ENCODE data around the gene SCFD2.

Gene SCFD2

DNA sequence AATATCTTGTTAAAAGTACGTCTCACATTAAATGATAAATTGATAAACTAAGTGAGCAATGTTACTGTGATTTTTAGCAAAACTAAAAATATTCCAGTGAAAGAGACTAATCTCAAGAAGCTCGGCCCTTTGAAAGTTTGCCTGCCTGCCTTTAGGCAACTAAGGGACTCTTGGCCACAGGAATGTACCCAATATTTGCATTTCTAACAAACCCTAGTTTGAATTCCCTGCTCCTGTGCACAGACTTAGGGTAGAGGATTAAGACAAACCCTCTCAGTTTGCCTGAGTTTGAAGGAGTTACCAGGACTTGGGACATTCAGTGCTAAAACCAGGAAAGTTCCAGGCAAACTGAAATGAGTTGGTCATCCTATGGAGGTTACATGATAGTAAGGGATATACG is 157.1 kb downstream of the SCFD2 start:
- ChIA-PET POLR2A (ENCODE audit: low non-redundant PET) (no interaction called here), CTCF (no interaction called here)
- no peak for DNase-seq (ENCODE audit: low spot score)
- H3K27ac ChIP-seq: no peak overlapping the region
- TF ChIP-seq, protein P1, sequence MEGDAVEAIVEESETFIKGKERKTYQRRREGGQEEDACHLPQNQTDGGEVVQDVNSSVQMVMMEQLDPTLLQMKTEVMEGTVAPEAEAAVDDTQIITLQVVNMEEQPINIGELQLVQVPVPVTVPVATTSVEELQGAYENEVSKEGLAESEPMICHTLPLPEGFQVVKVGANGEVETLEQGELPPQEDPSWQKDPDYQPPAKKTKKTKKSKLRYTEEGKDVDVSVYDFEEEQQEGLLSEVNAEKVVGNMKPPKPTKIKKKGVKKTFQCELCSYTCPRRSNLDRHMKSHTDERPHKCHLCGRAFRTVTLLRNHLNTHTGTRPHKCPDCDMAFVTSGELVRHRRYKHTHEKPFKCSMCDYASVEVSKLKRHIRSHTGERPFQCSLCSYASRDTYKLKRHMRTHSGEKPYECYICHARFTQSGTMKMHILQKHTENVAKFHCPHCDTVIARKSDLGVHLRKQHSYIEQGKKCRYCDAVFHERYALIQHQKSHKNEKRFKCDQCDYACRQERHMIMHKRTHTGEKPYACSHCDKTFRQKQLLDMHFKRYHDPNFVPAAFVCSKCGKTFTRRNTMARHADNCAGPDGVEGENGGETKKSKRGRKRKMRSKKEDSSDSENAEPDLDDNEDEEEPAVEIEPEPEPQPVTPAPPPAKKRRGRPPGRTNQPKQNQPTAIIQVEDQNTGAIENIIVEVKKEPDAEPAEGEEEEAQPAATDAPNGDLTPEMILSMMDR (conservative IDR thresholded peaks at IDR 0.05; ENCODE audit: low read depth): no peak

DNA sequence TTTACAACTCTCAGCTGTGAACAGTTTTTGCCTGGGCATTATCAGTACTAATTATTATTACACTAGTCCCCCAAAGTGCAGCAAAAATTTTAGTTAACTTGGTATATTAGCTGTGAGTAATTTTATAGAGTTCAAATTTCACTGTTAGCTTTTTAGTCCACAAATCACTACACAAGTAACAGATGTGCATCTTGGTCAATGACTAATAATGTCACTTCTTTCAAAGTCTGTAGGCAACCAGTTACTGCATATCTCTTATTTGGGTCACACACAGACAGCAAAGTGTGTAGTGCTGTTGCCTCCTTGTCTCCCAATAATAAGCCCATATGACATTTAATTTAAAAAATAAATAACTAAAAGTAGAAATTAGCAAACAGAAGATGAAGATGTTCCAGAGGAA is 159.9 kb downstream of the SCFD2 start:
- ChIA-PET CTCF (no interaction called here), POLR2A (ENCODE audit: low non-redundant PET) (no interaction called here)
- no peak overlapping the region for H3K27ac ChIP-seq
- no peak for DNase-seq (ENCODE audit: low spot score)
- TF ChIP-seq, protein P1 (conservative IDR thresholded peaks at IDR 0.05; ENCODE audit: low read depth): no peak

DNA sequence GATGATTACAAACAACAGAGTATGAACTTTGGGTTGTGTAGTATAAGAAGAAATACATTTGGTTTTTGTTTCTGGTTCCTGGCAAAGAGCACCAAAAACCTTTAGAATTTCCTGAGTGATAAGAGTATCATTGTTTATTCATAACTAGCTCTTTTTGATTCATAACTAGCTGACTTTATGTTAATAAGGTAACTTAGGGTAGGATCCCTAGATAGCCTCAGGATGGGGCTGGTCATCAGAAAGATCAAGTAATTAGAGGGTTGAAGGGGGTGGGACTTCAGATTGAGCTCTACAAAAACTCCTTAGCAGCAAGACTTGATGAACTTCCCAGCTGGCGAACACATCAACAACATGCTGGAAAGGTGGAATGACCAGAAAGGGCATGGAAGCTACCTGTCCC is 166.5 kb downstream of the SCFD2 start:
- DNase-seq (ENCODE audit: low spot score): no peak
- TF ChIP-seq, protein P1 (conservative IDR thresholded peaks at IDR 0.05; ENCODE audit: low read depth): no peak
- ChIA-PET POLR2A (ENCODE audit: low non-redundant PET) (no interaction called here), CTCF (interaction anchor here (0.6 to 0.7 kb wide), 2 partner anchors 10 to 180 kb away, joined by 3 read pairs; no protein-coding TSS in a partner anchor)
- H3K27ac ChIP-seq: no peak overlapping the region

DNA sequence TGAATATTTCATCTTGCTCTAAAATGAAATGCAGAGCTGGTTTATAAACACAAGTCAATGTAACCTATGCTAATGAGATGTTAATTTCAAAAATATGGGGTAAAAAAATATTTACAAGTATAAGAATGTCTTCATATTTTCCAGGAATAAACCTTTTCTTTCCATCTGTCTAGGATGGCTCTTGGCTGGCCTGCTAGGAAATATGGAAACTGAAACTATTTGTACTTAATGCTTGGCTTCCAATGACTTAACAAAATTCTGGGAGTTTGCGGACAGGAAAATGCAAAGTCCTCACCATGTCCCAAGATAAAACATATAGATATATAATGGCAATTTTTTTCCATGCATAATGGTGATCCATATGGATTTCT is 168.1 kb downstream of the SCFD2 start:
- DNase-seq (ENCODE audit: low spot score): no peak
- H3K27ac ChIP-seq: no peak overlapping the region
- CTCF ChIA-PET: interaction anchor here (0.6 to 0.7 kb wide), 7 partner anchors 44 to 648 kb away, joined by 3 to 6 read pairs (median 4); no protein-coding TSS in a partner anchor
- TF ChIP-seq, protein P1 (conservative IDR thresholded peaks at IDR 0.05; ENCODE audit: low read depth): no peak
- POLR2A ChIA-PET (ENCODE audit: low non-redundant PET): no interaction called here

DNA sequence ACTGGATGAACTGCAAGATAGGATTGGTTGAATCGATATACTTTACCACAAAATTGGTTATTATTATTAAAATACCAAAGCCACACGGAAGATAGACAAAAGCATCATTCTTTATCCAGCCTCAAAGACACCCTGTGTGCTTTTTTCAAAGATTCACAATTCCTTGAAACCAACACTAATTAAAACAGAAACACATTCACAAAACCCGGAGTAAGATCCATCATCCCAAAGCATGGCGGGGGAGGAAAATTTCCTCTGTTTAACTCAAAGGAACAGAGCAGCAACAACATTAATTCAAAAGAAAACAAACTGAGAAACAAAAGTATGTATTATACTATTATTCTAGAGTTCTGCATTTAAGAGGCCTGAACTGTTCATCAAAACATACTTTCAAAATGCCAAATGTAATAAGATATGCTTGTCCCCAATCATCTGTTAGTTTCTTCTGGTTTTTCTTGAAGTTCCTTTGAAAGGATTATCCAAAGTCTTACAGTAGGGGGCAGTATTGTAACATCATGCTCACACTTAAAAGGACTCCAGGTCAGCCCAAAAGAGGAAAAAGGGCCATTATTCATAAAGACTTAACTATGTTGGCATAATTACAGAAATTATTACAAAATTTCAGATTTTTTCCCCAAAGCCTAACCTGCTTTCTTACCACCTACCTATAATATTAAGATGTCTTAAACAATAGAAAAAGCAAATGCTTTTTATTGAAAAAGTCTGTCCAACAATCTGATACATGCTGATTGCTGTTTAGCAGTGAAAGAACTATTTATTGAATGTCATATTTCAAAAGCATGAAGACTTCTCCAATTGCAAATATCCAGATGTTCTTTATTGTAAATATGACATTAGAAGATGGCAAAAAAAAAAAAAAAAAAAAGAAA is 168.7 kb downstream of the SCFD2 start:
- H3K27ac ChIP-seq: no peak overlapping the region
- POLR2A ChIA-PET (ENCODE audit: low non-redundant PET): no interaction called here
- CTCF ChIA-PET: interaction anchor here (0.6 to 0.7 kb wide), 7 partner anchors 45 to 648 kb away, joined by 3 to 6 read pairs (median 4); no protein-coding TSS in a partner anchor
- DNase-seq (ENCODE audit: low spot score): peak; percentile 40
- TF ChIP-seq, protein P1 (conservative IDR thresholded peaks at IDR 0.05; ENCODE audit: low read depth): peak; percentile 72

DNA sequence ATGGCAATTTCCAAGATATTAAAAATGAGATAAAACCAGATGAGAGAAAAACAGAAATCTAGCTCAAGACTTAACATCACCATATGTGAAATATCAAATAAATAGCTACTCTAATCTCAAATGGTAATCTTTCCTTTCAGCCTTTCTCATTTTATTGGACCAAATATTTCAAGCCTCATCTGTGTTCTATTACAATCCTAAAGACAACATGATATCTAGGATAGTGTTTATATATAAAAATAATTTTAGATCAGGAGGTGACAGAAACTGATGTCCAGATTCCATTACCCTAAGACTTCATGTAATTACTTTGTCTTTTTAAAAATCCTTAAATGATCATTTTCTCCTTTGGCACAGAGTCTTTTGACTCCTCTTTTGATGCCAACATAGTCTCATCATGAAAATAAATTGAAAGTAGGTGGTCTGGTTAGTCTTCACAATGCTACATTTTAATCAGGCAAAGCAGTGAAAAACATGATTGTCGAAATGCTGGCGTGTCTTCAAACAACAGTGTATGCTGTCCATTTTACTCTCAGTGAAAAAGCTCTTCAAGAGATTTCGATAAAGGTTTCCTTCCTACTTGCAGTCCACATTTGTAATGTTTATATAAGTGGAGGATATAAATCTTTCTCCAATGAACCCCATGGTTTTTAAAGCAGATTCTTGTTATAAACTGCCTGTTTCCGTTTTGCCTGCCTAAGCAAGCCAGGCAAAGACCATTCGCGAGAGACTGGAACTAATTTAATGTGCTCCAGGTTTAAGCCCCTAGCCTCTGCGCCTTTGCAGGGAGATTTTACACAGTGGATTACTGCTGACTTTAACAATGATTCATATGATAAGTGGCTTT is 169.8 kb downstream of the SCFD2 start:
- no peak for DNase-seq (ENCODE audit: low spot score)
- ChIA-PET POLR2A (ENCODE audit: low non-redundant PET) (no interaction called here), CTCF (interaction anchor here (0.7 to 0.8 kb wide), 2 partner anchors 479 to 1038 kb away, joined by 3 read pairs; no protein-coding TSS in a partner anchor)
- H3K27ac ChIP-seq: no peak overlapping the region
- TF ChIP-seq, protein P1 (conservative IDR thresholded peaks at IDR 0.05; ENCODE audit: low read depth): no peak

Data from RWPE1 (cell line).